NCI-H82 treated with DMSO at 0.1 percent for 48 hours (cell line): ENCODE measurements around the gene ABLIM2.

Experiments used
- DNase-seq: peaks from one replicate; lab custom pipeline; 2025; ENCODE audit not compliant: unreplicated experiment; lab: John Stamatoyannopoulos, UW

ABLIM2 gene

GRCh38 chr4:7989654-7990053 lies 169.0 kb downstream of the ABLIM2 start:
- DNase-seq, result no peak

DNA sequence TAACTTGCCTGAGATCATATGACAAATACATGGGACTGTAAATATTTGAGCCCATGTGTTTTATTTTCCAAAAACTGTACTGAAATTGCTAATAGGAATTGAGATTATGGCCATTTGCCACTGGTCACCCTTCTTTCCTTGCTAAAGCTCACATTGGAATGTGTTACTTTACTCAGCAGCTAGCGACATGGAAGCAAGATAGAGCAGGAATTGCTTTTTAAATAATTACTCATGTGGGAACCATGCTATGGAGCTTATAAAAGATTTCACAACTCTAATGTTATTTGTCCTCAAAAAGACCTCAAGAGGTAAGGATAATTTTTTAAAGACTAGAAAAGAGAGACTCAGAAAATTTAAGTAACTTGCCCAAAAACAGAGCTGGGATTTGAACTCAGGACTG lies 170.2 kb downstream of the ABLIM2 start:
- DNase-seq, result no peak

GRCh38 chr4:7987148-7987989 lies 171.2 kb downstream of the ABLIM2 start:
- peak; percentile 17 for DNase-seq

DNA sequence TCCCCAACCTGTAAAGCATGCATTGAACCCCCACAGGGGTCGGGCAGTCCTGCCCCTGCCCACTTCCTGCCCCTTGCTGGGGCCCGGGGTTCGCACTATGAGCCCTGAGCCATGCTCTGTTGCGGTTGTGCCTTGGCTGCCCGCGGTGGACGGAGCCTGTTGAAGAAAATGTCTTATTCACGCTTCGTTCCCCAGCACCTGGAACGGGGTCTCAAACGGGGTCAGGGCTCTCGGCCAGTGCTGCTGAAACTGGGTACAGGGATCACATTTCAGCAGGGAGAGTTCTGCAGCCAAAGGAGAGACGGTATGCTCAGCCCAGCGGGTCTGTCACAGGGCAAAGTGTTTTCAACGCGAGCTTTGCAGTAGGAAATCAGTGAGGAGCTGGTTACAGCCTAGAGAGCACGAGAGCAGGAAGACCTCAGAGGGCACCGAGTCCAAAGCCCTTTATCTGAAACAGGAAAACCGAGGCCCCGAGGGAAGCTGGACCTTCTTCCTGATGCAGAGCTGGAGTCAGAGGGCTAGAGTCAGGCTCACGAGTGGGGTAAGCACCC lies 172.6 kb downstream of the ABLIM2 start:
- DNase-seq, result no peak

GRCh38 chr4:7985072-7985471 lies 173.5 kb downstream of the ABLIM2 start:
- DNase-seq, result no peak

DNA sequence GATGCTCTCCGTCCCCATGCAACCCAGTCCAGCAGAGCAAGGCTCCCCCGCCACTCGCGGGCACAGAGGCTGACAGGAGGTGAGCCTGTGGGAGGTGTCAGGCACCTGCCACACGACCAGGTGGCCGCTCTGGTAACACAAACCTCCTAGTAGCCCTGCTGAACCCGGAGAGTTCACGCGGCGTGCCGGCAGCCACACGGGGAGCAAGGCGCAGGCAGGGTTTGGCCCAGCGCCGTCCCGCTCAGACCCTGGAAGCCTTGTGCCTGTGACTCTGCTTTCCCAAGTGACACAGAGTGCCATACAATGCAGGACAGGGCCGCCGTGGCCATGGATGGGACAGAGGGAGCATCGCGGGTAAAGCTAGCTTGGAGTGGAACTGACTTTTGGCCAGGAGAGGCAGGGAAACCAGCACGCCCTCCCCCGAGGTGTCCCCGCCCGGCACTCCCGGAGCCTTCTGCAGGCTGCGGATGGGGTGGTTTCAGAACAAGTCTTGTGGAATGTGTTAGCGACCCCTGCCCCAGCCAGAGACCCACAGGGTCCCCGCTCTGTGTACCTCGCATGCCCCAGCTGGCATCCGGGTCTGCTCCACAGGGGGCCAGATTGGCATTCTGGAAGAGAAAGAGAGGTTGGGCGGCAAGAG lies 174.2 kb downstream of the ABLIM2 start:
- DNase-seq, result no peak

DNA sequence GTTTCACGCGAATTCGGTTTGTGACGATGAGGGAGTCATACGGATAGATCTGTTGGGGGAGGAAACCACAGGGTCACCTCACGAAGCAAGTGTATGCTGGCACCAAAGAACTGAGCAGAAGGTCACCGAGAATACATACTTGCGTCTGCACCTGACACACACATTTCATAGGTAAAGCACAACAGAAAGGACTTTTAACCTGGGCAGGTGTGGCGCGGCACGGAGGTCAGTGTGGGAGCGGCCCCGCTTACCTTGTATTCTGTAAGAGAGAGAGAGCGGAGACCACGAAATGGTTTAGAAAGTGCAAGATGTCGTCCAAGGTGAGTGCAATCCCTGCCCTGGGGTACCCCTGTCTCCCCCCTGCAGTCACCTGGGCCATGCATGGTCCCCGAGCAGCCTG lies 175.3 kb downstream of the ABLIM2 start:
- DNase-seq, result no peak

GRCh38 chr4:7981738-7982394 lies 176.7 kb downstream of the ABLIM2 start:
- DNase-seq, result no peak

DNA sequence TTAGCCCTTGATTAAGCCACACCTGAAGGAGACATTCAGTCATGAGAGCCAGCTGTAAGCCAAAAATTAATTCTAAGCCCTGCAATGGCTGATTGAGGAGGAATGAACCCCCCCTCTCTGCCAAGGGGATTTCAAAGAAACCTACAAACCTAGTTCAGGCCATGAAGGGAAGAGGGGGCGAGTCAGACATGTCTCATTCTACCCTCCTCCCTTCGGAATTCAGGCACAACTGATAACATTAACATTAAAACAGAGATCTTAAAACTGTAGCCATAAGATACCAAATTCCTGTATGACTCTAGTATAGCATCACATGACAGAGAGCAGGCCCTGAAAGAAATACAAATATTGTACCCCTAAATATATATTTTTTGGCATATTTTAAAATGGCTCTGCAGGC lies 178.6 kb downstream of the ABLIM2 start:
- DNase-seq, result no peak

DNA sequence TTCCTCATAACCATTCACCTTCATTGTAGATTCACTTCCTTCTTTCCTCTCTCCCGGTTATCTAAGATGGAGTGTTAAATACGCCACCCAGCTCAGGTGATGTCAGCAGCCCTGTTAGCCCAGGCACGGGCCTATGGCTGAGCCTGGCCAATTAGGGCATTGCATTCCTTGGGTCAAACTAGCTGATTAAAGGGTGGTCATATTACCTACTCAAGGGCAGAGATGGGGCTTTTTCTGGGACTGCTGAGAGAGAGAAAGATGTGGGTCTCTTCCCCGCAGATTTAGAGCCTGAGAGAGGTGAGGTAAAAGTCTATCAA lies 179.0 kb downstream of the ABLIM2 start:
- DNase-seq, result no peak

GRCh38 chr4:7978907-7979651 lies 179.5 kb downstream of the ABLIM2 start:
- DNase-seq, result no peak

- no peak for DNase-seq
These were observed 180.1 kb downstream of the ABLIM2 start for GRCh38 chr4:7978489-7978888.

GRCh38 chr4:7976634-7977033 lies 182.0 kb downstream of the ABLIM2 start:
- no peak for DNase-seq

DNA sequence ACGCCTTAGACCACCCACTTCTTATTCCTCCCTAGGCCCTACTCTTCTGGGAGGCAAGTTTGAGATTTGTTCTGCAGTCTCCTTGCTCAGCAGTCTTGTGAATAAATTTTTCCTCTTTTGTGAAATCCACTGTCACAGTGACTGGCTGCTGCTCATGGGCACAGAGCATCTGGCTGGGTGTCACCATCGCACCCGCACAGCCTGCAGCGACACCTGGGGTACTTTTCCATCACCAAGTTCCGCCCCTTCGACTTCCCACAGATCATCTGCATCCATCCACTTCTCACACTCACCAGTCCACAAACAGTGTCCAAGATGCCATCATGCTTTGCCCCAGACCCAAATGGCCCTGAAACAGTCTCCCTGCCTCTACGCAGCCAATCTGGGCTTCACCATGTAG lies 182.6 kb downstream of the ABLIM2 start:
- DNase-seq, result no peak

- DNase-seq, result no peak
These were observed 184.2 kb downstream of the ABLIM2 start for GRCh38 chr4:7974425-7974824.

GRCh38 chr4:7973545-7973981 lies 185.1 kb downstream of the ABLIM2 start:
- DNase-seq, result no peak

DNA sequence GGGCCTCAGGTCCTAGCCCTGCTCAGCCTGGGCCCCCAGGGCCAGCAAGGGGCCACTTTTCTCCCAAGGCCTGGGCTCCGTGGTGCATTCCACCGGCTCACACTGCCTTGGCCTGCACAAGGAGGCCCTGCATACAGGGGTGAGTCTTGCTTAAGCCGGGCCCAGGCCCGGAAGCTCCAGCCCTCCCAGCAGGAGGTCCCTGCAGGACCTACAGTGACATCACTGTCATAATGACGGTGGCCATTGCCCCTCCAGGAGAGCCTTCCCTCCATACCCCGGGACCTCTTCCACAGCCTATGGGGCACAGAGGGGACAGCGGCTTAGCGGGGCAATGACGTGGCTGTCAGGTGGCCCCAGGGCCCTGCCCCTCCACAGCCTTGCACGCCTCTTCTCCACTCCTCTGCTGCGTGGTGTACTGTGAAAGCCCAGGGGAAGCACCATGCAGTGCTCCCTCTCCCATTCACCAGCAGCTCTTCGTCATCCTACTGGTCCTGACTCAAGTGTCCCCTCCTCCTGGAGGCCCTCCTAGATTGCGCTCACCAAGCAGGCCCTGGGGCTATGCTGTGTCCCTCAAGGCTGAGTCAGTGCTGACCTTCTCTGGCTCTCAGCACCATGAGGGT lies 186.6 kb downstream of the ABLIM2 start:
- DNase-seq, result no peak

- no peak for DNase-seq
These were observed 187.4 kb downstream of the ABLIM2 start for GRCh38 chr4:7971159-7971631.

- DNase-seq, result no peak
These were observed 188.2 kb downstream of the ABLIM2 start for GRCh38 chr4:7970361-7970946.

DNA sequence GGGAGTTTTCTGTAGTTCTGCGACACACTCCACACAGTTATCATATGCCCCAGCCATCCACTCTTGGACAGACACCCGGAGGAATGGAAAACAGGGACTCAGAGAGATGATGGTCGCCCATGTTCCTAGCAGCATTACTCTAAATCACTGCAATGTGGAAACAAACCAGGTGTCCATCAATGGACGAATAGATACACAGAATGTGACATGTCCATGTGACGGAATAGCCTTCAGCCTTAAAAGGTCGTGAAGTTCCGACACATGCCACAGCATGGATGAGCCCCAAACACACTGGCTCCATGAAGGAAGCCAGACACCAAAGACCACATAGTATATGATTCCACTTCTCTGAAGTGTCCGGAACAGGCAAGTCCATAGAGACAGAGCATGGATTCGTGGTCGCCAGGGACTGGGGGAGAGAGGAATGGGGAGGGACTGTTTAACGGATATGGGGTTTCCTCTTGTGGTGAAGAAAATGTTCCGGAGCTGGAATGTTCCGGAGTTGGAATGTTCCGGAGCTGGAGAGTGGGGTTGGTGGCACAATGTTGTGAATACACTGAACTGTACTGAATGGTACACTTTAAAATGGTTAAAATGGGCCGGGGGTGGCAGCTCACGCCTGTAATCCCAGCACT lies 190.2 kb downstream of the ABLIM2 start:
- DNase-seq, result no peak
